GM12878 (cell line): ENCODE results near the gene PKHD1. TPM values are rescaled to one million over a fixed set of nuclear protein-coding genes. Genes with fewer than 3 reads are reported as not detected.

ENCODE experiments used
- ATAC-seq: fragments of 200-7000 bp; cut with Tn5 transposase; 3 replicates; pipeline ENCODE4 v1.9.1; 2020; ENCODE audit warnings: mild to moderate bottlenecking, moderate library complexity
- BruUV-seq: library from RNA; stranded (reverse); fragments of 400-500 nt; replicated peaks from 2 replicates; lab custom pipeline; 2021; lab: Mats Ljungman, UMichigan
- CTCF ChIA-PET: fragments of 300-600 bp; sonication (Branson Sonifier 250); formaldehyde crosslinking; extraction: SDS; loops from one replicate; lab custom pipeline; 2021; ENCODE audit warnings: inconsistent platforms; lab: Yijun Ruan, JAX
- POLR2A ChIA-PET: fragments of 350-600 bp; formaldehyde crosslinking; extraction: SDS; loops from one replicate; lab custom pipeline; 2021; ENCODE audit warnings: inconsistent platforms; lab: Charles Lee
- RAD21 ChIA-PET: fragments of 300-600 bp; sonication (Branson Sonifier 250); formaldehyde crosslinking; loops from one replicate; lab custom pipeline; 2023; ENCODE audit warnings: antibody characterized with exemption; ENCODE audit not compliant: unreplicated experiment; lab: Charles Lee
- SMC1A ChIA-PET: fragments of 300-600 bp; sonication (Branson Sonifier 250); formaldehyde crosslinking; loops from one replicate; lab custom pipeline; 2023; ENCODE audit not compliant: unreplicated experiment, uncharacterized antibody; lab: Charles Lee
- DNase-seq: peaks from one replicate; pipeline ENCODE4 v3.0.0-alpha.2; 2011; ENCODE audit warnings: low read depth, low spot score
- FAIRE-seq: peaks from 3 replicates; lab custom pipeline; 2011; peaks lifted over from hg19 to GRCh38; lab: Jason Lieb, UNC
- H2AFZ ChIP-seq: 2 replicates; pipeline ENCODE4 v1.6.0; 2011; ENCODE audit warnings: low read depth, low read length, control low read depth; ENCODE audit not compliant: control insufficient read depth
- H3K27ac ChIP-seq: 2 replicates; pipeline ENCODE4 v1.5.1; 2011; ENCODE audit warnings: control low read depth; ENCODE audit not compliant: control insufficient read depth, insufficient read depth
- H3K27me3 ChIP-seq, 2 experiments: replicated peaks in 1 of 2; 2 replicates each; pipeline versions ENCODE4 v1.6.0 to v1.6.1; 2011; ENCODE audit warnings: low read length in 1 of 2; ENCODE audit not compliant: control insufficient read depth in 2 of 2, insufficient read depth in 2 of 2
- H3K36me3 ChIP-seq, 2 experiments: 2 replicates each; pipeline ENCODE4 v1.5.1; 2011; ENCODE audit warnings: low read length in 1 of 2; ENCODE audit not compliant: control insufficient read depth in 2 of 2, insufficient read depth in 2 of 2
- H3K4me1 ChIP-seq: 2 replicates; pipeline ENCODE4 v1.6.1; 2011; ENCODE audit warnings: mild to moderate bottlenecking, low read length, moderate library complexity, mixed read lengths; ENCODE audit not compliant: control insufficient read depth, insufficient read depth
- H3K4me2 ChIP-seq: 2 replicates; pipeline ENCODE4 v1.6.0; 2011; ENCODE audit warnings: control low read depth; ENCODE audit not compliant: control insufficient read depth, insufficient read depth
- H3K4me3 ChIP-seq: fragments of 200-600 bp; sonication (generic); 2 replicates; pipeline ENCODE4 v1.5.1; 2016
- H3K79me2 ChIP-seq: 2 replicates; pipeline ENCODE4 v1.6.0; 2011; ENCODE audit warnings: low read length; ENCODE audit not compliant: control insufficient read depth, insufficient read depth
- H3K9ac ChIP-seq: 2 replicates; pipeline ENCODE4 v1.8.0; 2011; ENCODE audit warnings: low read length, control low read depth, mixed read lengths; ENCODE audit not compliant: control insufficient read depth, insufficient read depth
- H3K9me3 ChIP-seq: replicated peaks from 3 replicates; pipeline ENCODE4 v1.5.1; 2011; ENCODE audit warnings: mild to moderate bottlenecking, low read length; ENCODE audit not compliant: control insufficient read depth, insufficient read depth
- H4K20me1 ChIP-seq: 2 replicates; pipeline ENCODE4 v1.6.0; 2011; ENCODE audit not compliant: control insufficient read depth, insufficient read depth
- ASH2L ChIP-seq: fragments of 300-600, 200-600 bp; sonication (generic); IDR thresholded peaks from 2 replicates; pipeline ENCODE4 v1.6.1; 2017; ENCODE audit warnings: low read depth, mild to moderate bottlenecking, borderline replicate concordance
- BACH1 ChIP-seq: fragments of 450-650 bp; IDR thresholded peaks from 2 replicates; pipeline ENCODE4 v1.6.1; 2017; ENCODE audit warnings: mild to moderate bottlenecking, borderline replicate concordance
- CEBPB ChIP-seq, 2 experiments: fragments of 150-350 bp in 1 of 2; IDR thresholded peaks; 2 replicates each; pipeline ENCODE4 v1.6.1; 2012 to 2014; ENCODE audit warnings: low read depth in 2 of 2, low read length in 2 of 2, borderline replicate concordance in 1 of 2, inconsistent platforms in 1 of 2
- ESRRA ChIP-seq: IDR thresholded peaks from 2 replicates; pipeline ENCODE4 v1.6.1; 2012; ENCODE audit warnings: mild to moderate bottlenecking, low read length, improper control_type of control experiment
- EZH2 ChIP-seq: IDR thresholded peaks from 2 replicates; pipeline ENCODE4 v1.6.1; 2012; ENCODE audit warnings: low read depth, mild to moderate bottlenecking, control low read depth, inconsistent platforms, low read length, borderline replicate concordance; ENCODE audit not compliant: control insufficient read depth
- JUNB ChIP-seq: IDR thresholded peaks from 2 replicates; pipeline ENCODE4 v1.6.1; 2016; ENCODE audit warnings: antibody characterized with exemption, mild to moderate bottlenecking
- SMAD5 ChIP-seq: IDR thresholded peaks from 2 replicates; pipeline ENCODE4 v1.6.1; 2016; ENCODE audit warnings: antibody characterized with exemption, low read depth
- WRNIP1 ChIP-seq: IDR thresholded peaks from 2 replicates; pipeline ENCODE4 v1.6.1; 2011; ENCODE audit warnings: low read depth, low read length, improper control_type of control experiment, borderline replicate concordance
- WGBS: methylation state at CpG from one replicate; pipeline ENCODE4 v1.1.6; 2016; ENCODE audit warnings: low lambda C conversion rate; ENCODE audit not compliant: insufficient replicate concordance, insufficient coverage; ENCODE audit errors: missing lambda C conversion rate; 5-methylcytosine and 5-hydroxymethylcytosine counted together
- in situ Hi-C: fragments of 300-500 bp; cut with MboI; formaldehyde crosslinking; loops from 9 replicates; pipeline ENCODE4 v1.14.3; 2018; ENCODE audit warnings: mixed read lengths
- intact Hi-C: fragments of 100-400 bp; cut with micrococcal nuclease; formaldehyde crosslinking; loops from one replicate; pipeline ENCODE4 v1.14.2; 2022; ENCODE audit not compliant: unreplicated experiment
- polyA plus RNA-seq, 11 experiments: library from polyadenylated mRNA; depleted of rRNA in 4 of 11; unstranded in 6 of 11; stranded (reverse) in 5 of 11; fragments of >200 nt; fragmentation: Nextera tagmentation in 4 of 11; fragmentation: Illumina TruSeq in 1 of 11; extraction: Ambion mirVana in 4 of 11; extraction: Trizol in 1 of 11; gene quantifications; 1 replicate in 1 of 11; 2 replicates in 10 of 11; pipeline versions ENCODE4 v1.2.1 to v1.2.3, GENCODE V29; 2011 to 2016; ENCODE audit warnings: inconsistent platforms in 2 of 11, missing spikeins in 2 of 11, low read depth in 1 of 11
- total RNA-seq, 4 experiments: library from RNA; depleted of rRNA in 3 of 4; stranded (reverse); fragments of >200 nt in 3 of 4; fragmentation: Illumina TruSeq in 1 of 4; extraction: Trizol in 1 of 4; gene quantifications; 2 replicates each; pipeline versions ENCODE4 v1.2.1 to v1.2.3, GENCODE V29; 2013 to 2021
- TF ChIP-seq, protein P1 (sequence below): fragments of 450-650 bp; IDR thresholded peaks from 2 replicates; pipeline ENCODE4 v1.6.1; 2016; ENCODE audit warnings: mild to moderate bottlenecking
- TF ChIP-seq, protein P2 (sequence below): IDR thresholded peaks from 2 replicates; pipeline ENCODE4 v1.6.1; 2011; ENCODE audit warnings: low read depth, mild to moderate bottlenecking, low read length, moderate library complexity, borderline replicate concordance; ENCODE audit errors: extremely low read depth

The PKHD1 gene
- total and polyA plus RNA-seq, 10 of the 15 experiments (the other 5 are each of a cell fraction or from before 2014, with no cell fraction given), result under 0.01 to 0.90 (median 0.02) TPM; not detected in 1

DNA sequence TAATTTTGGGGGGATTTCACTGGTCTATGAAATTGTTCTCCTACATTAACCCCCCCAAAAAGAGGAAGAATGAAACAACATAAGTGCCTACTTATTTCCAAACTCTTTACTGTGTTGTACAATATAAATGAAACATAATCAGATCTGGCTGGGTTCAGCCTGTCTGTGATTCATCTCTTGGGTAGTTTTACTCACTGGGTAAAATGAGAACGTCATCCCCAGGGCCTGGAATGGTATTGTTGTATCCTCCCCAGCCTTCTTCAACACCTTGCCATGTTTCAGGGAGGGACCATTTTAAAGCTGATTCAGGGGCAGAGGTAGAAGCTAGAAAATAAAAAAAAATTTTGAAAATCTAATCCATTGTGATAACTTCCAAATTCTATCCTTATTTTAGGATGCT is 256.7 kb downstream of the PKHD1 start:
- RAD21 ChIA-PET, result no interaction called here
- ATAC-seq, result no peak
- Histone ChIP-seq H3K4me2 (no peak overlapping the region), H3K4me3 (no peak overlapping the region), H4K20me1 (no peaks in the 10 kb centered on the region), H3K9me3 (no peaks in the 10 kb centered on the region), H3K36me3 (no peaks in the 10 kb centered on the region), H3K79me2 (no peaks in the 10 kb centered on the region), H3K4me1 (no peaks in the 10 kb centered on the region), H2AFZ (no peak overlapping the region), H3K27me3 (no peaks in the 10 kb centered on the region), H3K9ac (no peak overlapping the region), H3K27ac (no peak overlapping the region)
- in situ Hi-C loops, result no loop called here
- CTCF ChIA-PET, result no interaction called here
- no peak for FAIRE-seq
- intact Hi-C loops, result no loop called here
- 0% methylated on average over 1 of the region's 1 CpG for WGBS
- no peak for DNase-seq
- BruUV-seq, result no TSS peak
- TF ChIP-seq ASH2L, result no peak
- TF ChIP-seq CEBPB (IDR thresholded peaks at IDR 0.05; ENCODE audit: borderline replicate concordance in 1 of 2, low read depth in 2 of 2, low read length in 2 of 2), result no peak
- no peak for TF ChIP-seq EZH2
- no peak for TF ChIP-seq ESRRA
- TF ChIP-seq WRNIP1, result no peak
- TF ChIP-seq, protein P1, sequence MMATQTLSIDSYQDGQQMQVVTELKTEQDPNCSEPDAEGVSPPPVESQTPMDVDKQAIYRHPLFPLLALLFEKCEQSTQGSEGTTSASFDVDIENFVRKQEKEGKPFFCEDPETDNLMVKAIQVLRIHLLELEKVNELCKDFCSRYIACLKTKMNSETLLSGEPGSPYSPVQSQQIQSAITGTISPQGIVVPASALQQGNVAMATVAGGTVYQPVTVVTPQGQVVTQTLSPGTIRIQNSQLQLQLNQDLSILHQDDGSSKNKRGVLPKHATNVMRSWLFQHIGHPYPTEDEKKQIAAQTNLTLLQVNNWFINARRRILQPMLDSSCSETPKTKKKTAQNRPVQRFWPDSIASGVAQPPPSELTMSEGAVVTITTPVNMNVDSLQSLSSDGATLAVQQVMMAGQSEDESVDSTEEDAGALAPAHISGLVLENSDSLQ, result no peak
- TF ChIP-seq JUNB, result no peak
- no peak for TF ChIP-seq BACH1
- no peak for TF ChIP-seq SMAD5
- TF ChIP-seq, protein P2, sequence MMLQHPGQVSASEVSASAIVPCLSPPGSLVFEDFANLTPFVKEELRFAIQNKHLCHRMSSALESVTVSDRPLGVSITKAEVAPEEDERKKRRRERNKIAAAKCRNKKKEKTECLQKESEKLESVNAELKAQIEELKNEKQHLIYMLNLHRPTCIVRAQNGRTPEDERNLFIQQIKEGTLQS, result no peak
- SMC1A ChIA-PET, result no interaction called here
- POLR2A ChIA-PET, result no interaction called here
